Limb (tissue), 2 donors: ENCODE data around the gene SLC27A1.
A peak's percentile ranks its signal among the peaks of the same experiment; 100 is the strongest.
"Not testable (repeated sequence)": the region's sequence is repeated elsewhere in the genome, so short reads cannot be mapped to it uniquely, and the experiment has no call there.

ENCODE experiments used
- DNase-seq, 2 donors: peaks; one replicate each; pipeline ENCODE4 v3.0.0-alpha.2; 2016; ENCODE audit errors: extremely low spot score in 2 of 2

SLC27A1 gene

GRCh38 chr19:17456127-17456526 lies 14.2 kb upstream of the SLC27A1 start:
- no peak for DNase-seq

DNA sequence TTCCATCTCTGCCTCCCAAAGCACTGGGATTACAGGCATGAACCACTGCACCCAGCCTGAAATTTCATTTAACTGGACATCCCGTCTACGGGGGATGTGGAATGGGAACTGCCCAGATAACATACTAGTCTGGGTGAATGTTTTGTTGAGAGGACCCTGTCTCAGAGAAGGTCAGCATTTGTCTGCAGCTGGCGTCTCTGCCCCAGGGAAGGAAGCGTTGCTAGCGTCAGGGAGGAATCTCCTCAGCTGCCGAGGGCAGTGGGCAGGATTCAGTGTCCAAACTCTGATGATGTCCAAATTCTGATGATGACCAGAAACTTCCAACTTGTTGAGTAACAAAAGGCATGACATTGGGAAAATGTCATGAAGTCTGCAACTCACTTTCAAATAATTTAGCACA lies 12.7 kb upstream of the SLC27A1 start:
- no peak for DNase-seq

- no peak for DNase-seq
Measured at GRCh38 chr19:17458970-17459369, 11.4 kb upstream of the SLC27A1 start.

DNA sequence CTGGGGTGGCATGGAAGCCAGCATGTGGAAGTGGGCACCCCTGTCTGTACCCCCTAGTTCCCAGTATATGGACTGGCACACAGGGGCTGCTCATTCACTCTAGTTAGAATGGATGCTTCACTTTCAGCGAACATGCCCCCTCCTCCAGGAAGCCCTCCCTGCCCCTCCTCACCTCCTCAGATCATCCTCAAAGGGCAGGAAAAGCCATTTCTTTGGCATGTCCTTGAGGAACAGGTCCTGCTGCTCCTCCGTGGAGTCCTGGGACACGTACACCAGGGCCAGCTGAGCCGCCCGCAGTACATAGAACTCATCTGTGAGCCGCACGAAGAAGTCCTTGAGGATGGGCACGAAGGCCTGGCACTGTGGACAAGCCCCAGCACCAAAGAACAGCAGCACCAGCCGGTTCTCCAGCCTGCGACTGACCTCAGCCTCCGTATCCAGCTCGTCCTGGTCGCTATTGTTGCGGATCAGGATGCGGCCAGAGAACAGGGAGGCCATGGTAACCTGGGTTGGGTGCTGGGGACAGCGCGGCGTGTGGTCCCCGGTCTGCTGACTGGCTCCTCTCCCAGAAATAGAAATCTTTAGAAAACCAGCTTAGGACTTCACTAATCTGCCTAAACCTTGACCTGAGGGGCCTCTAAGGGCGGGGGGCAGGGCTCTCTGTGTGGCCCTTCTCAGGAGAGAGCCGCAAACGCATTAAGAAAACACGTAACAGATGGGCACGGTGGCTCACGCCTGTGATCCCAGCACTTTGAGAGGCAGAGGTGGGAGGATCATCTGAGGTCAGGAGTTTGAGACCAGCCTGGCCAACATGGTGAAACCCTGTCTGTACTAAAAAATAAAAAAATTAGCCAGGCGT lies 9.7 kb upstream of the SLC27A1 start, which contains the start of gene NXNL1:
Gene NXNL1 (minus strand): TSS at position 555 of the 859 bp plus-strand sequence. CDS start 57 bp downstream, at position 498.
- DNase-seq = no peak

GRCh38 chr19:17466487-17466850 lies 3.9 kb upstream of the SLC27A1 start:
- no peak for DNase-seq

DNA sequence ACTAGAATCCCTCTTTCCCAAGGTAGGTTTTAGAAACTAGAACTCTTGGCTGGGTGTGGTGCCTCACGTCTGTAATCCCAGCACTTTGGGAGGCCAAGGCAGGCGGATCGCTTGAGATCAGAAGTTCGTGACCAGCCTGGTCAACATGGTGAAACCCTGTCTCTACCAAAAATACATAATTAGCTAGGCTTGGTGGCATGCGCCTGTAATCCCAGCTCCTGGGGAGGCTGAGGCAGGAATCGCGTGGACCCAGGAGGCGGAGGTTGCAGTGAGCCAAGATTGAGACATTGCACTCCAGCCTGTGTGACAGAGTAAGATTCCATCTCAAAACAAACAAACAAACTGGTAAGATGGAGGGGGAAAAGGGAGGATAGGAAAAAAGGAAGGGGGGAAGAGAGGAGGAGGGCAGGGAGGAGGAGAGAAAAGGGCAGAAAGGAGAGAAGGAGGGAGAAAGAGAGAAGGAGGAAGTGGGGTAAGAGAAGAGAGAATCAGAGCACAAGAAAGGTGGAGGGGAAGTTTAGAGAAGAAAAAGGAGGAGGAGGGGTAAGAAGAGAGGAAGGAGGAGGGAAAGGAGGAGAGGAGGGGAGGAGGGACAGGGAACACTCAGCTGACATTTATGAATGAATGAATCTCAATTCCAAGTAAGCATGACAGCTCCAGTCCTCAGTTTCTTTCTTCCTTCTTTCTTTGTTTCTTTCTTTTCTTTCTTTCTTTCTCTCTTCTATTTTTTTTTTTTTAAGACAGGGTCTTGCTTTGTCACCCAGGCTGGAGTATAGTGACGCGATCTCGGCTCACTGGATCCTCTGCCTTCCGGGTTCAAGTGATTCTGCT lies 2.6 kb upstream of the SLC27A1 start:
- DNase-seq = no peak

DNA sequence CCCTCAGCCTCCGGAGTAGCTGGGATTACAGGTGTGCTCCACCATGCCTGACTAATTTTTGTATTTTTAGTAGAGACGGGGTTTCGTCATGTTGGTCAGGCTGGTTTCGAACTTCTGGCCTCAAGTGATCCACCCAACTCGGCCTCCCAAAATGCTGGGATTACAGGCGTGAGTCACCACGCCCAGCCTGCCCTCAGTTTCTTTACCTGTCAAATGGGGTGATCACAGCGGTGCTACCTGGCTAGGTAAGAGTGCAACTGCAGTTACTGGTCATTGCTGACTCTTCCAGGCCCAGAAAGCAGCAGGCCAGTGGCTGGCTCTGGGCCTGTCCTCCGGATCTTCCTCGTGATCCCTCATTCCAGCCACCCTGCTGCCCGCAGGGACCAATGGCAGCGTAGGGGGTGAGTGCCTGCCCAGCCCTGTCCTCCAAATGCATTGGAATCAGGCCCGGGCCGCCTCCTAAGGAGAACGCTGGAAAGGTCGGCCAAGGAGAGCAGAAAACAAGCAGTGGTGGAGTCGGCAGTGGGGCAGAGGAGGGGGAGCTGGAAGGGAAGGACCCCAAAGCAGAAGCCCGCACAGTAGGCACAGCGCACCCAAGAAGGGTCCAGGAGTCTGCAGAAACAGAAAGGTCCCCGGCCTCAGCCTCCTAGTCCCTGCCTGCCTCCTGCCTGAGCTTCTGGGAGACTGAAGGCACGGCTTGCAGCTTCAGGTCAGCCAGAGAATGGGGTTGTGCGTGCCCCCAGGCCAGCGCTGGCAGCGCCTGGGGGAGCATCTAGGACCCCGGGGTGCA lies 1.8 kb upstream of the SLC27A1 start:
- peak in 1 of 2 donors; percentile 36 for DNase-seq

DNA sequence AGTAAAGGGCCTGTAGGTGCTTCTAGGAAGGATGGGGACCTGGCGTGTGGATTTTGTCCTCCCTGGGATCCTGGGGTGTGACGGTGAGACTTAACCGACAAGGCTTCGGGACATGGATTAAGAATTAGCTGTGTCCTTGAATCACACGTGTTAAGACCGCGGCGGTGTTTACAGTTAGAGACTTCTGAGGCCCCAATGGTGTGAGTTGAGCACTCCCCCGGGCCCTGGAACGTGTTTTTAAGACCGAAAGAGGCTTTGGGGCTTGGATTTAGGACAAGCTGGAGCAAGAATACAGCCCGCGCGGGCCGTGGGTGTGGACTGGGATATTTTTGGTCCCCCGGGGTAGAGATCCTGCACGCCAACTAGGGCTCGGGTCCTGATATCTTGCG lies 1.2 kb upstream of the SLC27A1 start:
- no peak for DNase-seq

DNA sequence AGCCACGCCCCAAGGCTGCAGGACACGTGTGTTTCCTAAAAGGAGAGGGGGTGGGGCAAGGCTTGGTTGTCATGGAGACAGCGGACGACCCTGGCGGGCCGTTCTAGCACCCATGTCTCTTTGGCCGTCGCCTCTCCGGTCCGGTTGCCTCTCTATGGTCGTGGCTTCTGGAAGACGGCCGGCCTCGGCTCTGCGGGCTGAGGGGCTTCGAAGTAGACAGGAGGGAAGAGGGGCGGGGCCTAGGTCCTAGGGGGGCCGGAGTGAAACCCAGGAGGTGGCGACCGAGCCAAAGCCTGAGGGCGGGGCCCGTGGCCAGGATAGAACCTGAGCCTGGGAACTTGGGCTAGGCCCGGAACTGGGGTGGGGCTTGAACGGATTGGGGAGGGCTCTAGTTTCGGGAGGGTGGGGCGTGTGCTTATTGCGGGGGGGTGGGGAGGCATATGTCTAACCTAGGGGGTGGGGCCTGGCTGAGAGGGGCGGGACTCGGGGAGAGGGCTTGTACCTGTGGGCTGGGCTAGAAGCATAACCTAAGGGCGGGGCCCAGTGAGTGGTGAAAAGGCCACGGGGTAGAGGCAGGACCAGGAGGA lies 750 bp upstream of the SLC27A1 start:
- DNase-seq = peak; percentile 93 to 95

DNA sequence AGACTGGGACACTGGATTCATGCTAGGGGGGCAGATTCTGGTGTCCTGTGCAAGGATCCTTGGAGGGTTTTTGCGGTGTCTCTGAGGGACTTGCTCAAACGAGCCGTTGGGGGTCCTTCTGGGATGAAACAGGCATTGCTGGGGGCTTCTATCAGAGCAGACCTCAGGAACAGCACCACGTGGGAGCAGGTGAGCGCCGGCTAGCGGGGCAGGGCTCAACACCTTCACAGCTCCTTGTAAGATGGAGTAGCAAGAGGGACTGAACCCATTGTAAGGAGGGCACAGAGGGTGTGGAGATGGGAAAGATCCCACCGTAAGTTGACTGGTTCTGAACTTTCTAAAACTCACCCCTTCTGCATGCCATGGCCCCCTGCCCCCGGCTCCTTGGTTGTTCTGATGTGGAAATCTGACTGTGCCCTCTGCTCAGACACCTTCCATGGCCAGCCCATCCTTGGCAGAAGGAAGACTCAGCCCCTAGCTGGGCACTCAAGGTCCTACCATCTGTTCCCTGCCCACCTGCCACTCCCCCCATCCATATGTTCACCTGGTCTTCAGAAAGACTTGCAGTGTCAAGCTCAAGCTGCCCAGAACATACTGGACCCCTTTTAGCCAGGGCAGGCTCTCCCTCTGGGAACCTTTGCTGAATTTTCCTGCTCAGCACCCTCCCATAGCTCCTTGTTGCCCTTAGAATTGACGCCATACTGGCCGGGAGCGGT lies 1.2 kb downstream of the SLC27A1 start:
- no peak for DNase-seq

GRCh38 chr19:17473041-17473440 lies 2.7 kb downstream of the SLC27A1 start:
- DNase-seq = no peak

DNA sequence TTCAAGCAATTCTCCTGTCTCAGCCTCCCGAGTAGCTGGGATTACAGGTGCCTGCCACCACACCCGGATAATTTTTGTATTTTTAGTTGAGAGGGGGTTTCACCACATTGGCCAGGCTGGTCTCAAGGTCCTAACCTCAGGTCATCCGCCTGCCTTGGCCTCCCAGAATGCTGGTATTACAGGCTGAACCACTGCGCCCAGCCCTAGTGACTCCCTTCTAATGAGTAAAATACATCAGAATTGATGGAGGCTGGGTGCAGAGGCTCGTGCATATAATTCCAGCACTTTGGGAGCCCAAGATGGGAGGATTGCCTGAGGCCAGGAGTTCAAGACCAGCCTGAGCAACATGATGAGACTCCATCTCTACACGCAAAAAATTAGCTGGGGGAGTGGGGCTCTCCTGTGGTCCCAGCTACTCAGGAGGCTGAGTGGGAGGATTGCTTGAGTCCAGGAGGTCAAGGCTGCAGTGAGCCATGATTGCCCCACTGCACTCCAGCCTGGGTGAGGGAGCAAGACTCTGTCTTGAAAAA lies 4.8 kb downstream of the SLC27A1 start:
- not testable (repeated sequence) for DNase-seq

- DNase-seq = peak; percentile 65 to 77
Measured at GRCh38 chr19:17475541-17476115, 5.3 kb downstream of the SLC27A1 start.

DNA sequence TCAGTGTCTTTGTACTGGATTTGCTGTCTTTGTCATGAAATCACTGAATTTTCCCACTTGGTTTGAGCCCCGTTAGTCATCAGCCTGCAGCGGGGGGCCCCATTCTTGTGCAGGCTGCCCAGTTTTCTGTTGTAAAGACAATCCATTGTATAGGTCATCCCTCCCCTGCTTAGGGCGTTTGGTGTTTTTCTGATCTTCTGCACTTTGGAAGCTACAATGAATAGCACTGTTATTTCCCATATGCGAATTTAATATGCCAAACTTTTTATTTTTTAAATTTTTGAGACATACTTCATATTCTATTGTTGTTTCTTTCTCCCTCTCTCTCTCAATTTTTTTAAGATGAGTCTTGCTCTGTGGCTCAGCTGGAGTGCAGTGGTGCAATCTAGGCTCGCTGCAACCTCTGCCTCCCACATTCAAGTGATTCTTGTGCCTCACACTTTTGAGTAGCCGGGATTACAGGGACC lies 9.0 kb downstream of the SLC27A1 start:
- no peak for DNase-seq

GRCh38 chr19:17481986-17482385 lies 11.7 kb downstream of the SLC27A1 start:
- DNase-seq = no peak

- DNase-seq = no peak
Measured at GRCh38 chr19:17482877-17483604, 12.7 kb downstream of the SLC27A1 start.

DNA sequence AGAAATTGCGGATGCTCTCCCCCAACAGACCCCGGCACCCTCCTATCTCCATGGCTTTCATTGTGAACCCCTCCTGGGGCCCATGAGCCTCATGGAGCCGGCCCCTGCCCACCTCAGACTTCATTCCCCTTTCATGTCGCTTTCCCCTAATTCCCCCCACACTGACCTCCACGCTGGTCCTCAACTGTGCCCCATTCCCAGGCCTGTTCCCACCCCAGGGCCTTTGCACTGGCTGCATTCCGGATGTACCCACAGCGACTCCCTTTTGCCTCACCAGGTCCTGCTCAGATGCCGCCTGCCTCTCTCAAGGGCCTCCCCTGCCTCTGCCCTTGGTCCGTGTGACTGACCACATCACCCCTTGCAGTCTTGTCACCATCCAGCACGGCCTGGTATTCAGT lies 13.3 kb downstream of the SLC27A1 start:
- no peak for DNase-seq

- no peak for DNase-seq
Measured at GRCh38 chr19:17484520-17485185, 14.3 kb downstream of the SLC27A1 start.
